GM18499 (cell line): ENCODE data around the gene DAW1.
A peak's percentile ranks its signal among the peaks of the same experiment; 100 is the strongest.

Experiments
- ATAC-seq: cut with Tn5 transposase; IDR thresholded peaks from one replicate; pipeline ENCODE4 v1.9.1; 2021; ENCODE audit warnings: moderate number of reproducible peaks; ENCODE audit not compliant: insufficient read depth, unreplicated experiment

Gene DAW1

GRCh38 chr2:227860221-227860641, 11.2 kb upstream of the DAW1 start:
- no peak for ATAC-seq

DNA sequence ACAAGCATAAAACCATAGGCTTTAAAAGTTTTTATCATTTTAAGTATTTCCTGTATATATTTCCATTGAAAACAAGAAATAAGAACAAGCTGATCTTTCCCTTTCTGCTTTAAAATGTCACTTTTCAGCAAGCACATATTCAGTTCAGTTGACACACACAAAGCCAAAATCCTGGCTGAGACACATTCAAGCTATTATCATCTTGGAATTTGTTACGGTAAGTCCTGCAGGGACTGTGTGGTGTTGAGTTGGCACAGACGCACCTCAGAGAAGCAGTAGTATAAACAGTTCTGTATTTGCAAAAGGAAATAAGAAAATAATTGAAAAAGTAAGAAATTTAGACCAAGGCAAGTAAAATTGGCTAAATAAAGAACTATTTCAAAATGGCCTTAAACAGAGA, 10.4 kb upstream of the DAW1 start:
- ATAC-seq = no peak

DNA sequence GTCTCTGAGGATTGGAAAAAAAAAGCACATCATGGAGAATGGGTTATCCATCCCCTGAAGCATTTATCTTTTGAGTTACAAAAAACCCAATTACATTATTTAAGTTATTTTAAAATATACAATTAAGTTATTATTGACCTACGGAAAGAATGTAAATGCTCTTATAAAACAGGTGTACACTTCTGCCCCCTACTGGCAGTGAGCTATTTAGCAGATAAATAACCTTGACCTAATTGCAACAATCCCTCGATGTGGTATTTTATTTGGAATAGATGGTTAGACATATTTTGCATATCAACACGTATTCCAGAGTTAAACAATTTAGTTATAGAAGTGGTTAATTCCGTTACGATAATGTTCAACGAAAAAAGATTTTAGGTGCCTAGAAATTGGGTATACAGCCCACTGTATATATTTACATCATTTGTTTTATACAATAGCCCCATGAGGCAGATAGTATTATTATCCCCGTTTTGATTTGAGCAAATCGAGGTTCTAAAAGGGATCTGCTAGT, 9.1 kb upstream of the DAW1 start:
- no peak for ATAC-seq

- ATAC-seq = no peak
Measured at GRCh38 chr2:227862741-227863588, 8.5 kb upstream of the DAW1 start.

DNA sequence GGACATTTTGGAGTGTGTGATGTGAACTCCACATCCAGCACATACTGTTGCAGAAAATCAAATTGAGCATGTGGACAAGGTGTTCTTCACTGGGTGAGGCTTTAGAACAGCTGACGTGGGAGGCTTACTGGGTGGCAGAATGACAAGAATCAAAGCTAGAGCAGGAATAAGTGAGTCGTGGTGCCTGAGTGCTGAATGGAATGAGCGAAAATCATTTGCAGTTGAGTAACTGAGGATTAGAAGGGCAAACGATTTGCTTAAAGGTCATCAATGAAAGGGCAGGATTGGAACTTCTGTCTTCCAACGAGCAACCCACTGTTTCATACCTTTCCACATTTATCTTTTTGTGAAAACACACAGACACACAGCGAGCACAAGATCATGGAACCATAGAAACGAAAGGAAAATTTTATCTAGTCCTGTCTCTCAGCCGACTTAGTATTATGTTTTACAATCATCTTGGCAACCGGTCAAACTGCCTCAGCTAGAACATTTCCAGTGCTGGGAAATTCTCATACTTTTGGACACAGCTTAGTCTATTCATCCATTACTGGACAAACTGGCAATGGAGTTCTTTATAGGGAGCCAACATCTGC, 7.2 kb upstream of the DAW1 start:
- no peak for ATAC-seq

GRCh38 chr2:227865291-227865690, 6.1 kb upstream of the DAW1 start:
- no peak for ATAC-seq

DNA sequence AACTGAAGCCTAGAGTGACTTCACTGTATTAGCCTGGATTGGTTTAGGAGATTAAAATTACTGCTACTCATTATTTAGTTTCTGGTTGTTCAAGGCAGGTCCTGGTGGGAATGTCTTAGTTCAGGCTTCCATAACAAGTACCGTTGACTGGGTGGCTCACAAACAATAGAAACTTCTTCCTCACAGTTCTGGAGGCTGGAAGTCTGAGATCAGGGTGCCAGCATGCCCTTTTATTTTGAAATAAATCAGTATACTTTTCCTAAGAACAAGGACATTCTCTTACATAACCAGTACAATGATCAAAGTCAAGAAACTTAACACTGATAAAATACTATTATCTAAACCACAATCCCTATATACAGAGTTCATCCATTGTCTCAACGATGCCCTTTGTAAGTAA, 4.0 kb upstream of the DAW1 start:
- ATAC-seq = no peak

- no peak for ATAC-seq
Measured at GRCh38 chr2:227870710-227871374, 589 bp upstream of the DAW1 start.

DNA sequence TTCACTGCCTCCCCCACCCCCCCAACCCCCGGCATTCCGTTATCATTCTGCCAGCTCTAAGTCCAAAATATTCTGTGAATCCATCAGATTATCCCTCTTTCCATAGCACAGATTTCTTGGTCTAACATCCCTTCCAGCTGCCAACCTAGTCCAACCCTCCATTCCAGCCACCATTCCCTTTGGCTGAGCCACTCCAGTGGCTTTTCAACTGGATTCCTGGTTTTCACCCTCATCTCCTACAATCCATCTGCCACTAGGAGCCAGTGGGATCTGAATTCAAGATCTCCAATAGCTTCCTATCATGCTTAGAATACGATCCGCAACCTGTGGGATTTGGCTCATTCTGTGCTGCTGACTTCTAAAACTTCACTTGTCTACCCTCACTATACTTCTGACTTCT, 1.2 kb downstream of the DAW1 start:
- no peak for ATAC-seq

DNA sequence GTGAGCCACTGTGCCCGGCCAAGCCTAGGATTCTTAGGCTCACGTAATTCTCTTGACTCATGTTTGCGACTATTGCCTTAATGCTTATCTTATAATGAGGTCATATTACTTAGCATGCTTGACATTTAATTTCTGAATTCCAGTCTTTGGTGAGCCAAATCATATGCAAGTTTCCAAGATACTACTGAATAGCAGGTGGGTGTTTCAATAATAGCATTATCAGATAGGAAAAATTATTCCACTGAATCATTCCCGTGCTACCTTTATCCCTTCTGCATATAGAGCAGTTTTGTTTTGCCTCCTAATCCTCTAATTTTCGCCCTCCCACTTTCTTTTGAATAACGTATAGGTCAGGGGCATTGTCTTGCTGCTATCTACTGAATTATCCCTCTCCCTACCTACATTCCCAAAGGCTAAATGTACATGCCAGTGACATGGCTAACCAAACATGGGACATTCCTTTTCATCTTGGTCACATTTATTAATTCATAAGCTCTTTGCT, 4.9 kb downstream of the DAW1 start:
- ATAC-seq = no peak

- ATAC-seq = no peak
Measured at GRCh38 chr2:227877421-227878310, 6.2 kb downstream of the DAW1 start.

DNA sequence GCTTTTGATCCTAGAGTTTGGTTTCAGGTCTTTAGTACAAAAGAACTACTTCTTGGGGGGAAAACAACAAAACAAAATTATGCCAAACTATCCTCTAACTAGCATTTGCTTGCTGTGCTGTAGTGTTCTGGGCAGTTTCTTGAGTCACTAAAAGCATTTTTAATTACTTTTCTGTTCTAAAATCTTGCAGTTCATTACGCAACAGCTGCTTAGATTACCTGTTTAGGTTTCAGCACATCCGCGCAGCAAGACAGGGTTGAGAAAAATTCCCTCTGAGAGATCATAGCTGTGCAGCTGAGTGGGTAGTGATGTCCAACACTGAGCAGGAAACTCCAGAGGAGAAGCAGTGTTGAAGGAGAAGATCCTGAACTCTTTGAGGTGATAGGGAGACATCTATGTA, 9.0 kb downstream of the DAW1 start:
- no peak for ATAC-seq

GRCh38 chr2:227881866-227882517, 10.6 kb downstream of the DAW1 start:
- ATAC-seq = peak; percentile 90

GRCh38 chr2:227884511-227884947, 13.1 kb downstream of the DAW1 start:
- peak; percentile 67 for ATAC-seq

DNA sequence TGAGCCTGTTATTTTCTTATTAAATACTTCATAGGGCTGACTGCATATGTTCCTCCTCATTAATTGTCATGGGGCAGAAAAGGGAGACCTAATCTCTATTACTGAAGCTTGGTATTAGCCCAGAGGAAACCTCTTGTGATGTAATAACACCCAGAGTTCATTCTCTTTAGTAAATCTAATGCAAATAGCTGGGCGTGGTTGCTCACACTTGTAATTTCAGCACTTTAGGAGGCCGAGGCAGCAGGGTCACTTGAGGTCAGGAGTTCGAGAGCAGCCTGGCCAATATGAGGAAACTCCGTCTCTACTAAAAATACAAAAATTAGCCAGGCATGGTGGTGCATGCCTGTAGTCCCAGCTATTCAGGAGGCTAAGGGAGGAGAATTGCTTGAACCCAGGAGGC, 14.7 kb downstream of the DAW1 start:
- ATAC-seq = no peak

DNA sequence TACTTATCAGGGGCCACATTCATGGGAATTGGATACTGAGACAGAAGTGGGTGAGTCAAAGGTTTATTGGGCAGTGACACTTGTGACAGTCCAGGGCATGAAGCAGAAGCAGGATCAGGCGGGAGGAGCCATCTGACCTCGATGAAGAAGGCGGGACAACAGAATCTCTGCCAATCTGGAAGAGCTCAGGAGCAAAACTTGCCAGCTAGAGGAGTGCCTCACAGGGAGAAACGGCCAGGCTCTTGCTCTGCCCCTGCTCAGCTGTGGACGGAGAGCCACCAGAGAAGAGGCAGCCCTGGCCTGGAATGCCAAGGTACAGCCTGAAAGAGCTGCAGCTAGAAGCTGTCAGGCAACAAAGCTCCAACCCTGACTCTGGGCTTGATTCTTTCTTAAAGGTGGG, 16.9 kb downstream of the DAW1 start:
- ATAC-seq = no peak

- ATAC-seq = no peak
Measured at GRCh38 chr2:227889336-227889735, 17.9 kb downstream of the DAW1 start.

DNA sequence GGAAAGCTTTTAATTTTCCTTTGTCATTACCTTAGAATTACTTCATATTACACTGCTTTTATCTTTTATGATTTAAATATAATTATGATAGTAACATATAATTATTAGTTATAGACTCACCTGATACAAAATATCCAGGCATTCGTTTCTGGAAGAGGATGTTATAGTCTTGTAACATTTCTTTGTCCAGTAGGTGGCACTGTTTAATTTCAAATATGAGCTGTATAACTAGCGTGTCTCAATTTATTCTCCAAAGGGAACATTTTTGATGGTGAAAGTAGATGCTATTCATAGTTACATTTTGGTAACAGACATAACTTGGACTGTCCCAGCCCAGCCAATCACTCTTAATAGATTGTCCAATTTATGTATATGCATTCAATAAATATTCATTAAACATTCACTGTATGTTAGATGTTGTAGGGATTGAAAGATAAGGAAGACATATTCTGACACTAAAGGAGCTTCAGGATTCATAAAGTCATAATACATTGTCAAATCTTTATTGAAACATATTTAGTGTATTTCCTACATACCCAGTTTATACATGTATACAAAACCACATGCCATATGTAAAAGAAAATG, 19.2 kb downstream of the DAW1 start:
- peak; percentile 62 for ATAC-seq

DNA sequence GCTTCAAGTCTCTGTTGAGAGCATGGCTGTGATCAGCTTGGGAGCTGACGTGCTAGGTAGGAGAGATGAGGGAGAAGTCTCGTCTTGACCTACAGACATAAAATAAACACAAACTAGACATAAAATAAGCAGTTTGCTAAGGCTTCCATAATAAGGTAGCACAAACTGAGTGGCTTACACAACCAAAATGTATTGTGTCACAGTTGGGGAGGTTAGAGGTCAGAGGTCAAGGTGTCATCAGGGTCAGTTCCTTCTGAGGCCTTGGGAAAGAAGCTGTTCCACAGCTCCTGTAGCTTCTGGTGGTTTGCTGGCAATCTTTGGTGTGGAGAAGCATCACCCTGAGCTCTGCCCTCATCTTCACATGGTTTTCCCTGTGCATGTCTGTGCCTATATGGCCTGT, 20.2 kb downstream of the DAW1 start:
- ATAC-seq = no peak
